CD4-positive, alpha-beta T cell treated with Interleukin-1 beta for 1 hour (primary cell): ENCODE results near the gene TMEM135.
"Not testable (repeated sequence)": the region's sequence is repeated elsewhere in the genome, so short reads cannot be mapped to it uniquely, and the experiment has no call there.

Experiments
- DNase-seq, 2 donors: peaks; one replicate each; pipeline ENCODE4 v3.0.0-alpha.2; 2020 to 2022

The TMEM135 gene

GRCh38 chr11:87020764-87021365 lies 16.9 kb upstream of the TMEM135 start:
- no peak for DNase-seq

- DNase-seq = no peak
Observed at GRCh38 chr11:87022254-87022653, 15.5 kb upstream of the TMEM135 start.

- DNase-seq = no peak
Observed at GRCh38 chr11:87022738-87023137, 15.0 kb upstream of the TMEM135 start.

- not testable (repeated sequence) for DNase-seq
Observed at GRCh38 chr11:87026415-87026814, 11.3 kb upstream of the TMEM135 start.

GRCh38 chr11:87030458-87031054 lies 7.2 kb upstream of the TMEM135 start:
- DNase-seq = peak in 1 of 2 donors; percentile 31

GRCh38 chr11:87031433-87032170 lies 6.1 kb upstream of the TMEM135 start:
- DNase-seq = no peak

- no peak for DNase-seq
Observed at GRCh38 chr11:87033561-87033960, 4.2 kb upstream of the TMEM135 start.

- DNase-seq = peak in 1 of 2 donors; percentile 9
Observed at GRCh38 chr11:87035976-87036583, 1.7 kb upstream of the TMEM135 start.

GRCh38 chr11:87036756-87037449 lies 831 bp upstream of the TMEM135 start:
- no peak for DNase-seq

GRCh38 chr11:87038235-87038977 lies 672 bp downstream of the TMEM135 start:
- DNase-seq = no peak

- DNase-seq = no peak
Observed at GRCh38 chr11:87039371-87039770, 1.6 kb downstream of the TMEM135 start.

- DNase-seq = no peak
Observed at GRCh38 chr11:87043894-87044293, 6.2 kb downstream of the TMEM135 start.

- DNase-seq = no peak
Observed at GRCh38 chr11:87046824-87047223, 9.1 kb downstream of the TMEM135 start.

- DNase-seq = no peak
Observed at GRCh38 chr11:87056091-87056490, 18.4 kb downstream of the TMEM135 start.

- no peak for DNase-seq
Observed at GRCh38 chr11:87057749-87058148, 20.0 kb downstream of the TMEM135 start.

GRCh38 chr11:87059596-87060390 lies 22.1 kb downstream of the TMEM135 start:
- no peak for DNase-seq

- no peak for DNase-seq
Observed at GRCh38 chr11:87061766-87062165, 24.0 kb downstream of the TMEM135 start.

GRCh38 chr11:87063982-87064381 lies 26.2 kb downstream of the TMEM135 start:
- no peak for DNase-seq

GRCh38 chr11:87072787-87073186 lies 35.1 kb downstream of the TMEM135 start:
- DNase-seq = no peak

GRCh38 chr11:87076260-87076783 lies 38.6 kb downstream of the TMEM135 start:
- DNase-seq = no peak

- no peak for DNase-seq
Observed at GRCh38 chr11:87076874-87077429, 39.2 kb downstream of the TMEM135 start.
